H7 (cell line): ENCODE measurements around the gene RERG. TPM values are rescaled to one million over a fixed set of nuclear protein-coding genes. Genes with fewer than 3 reads are reported as not detected.

Experiments used
- DNase-seq: peaks from one replicate; pipeline ENCODE4 v3.0.0; 2012
- H3K27me3 ChIP-seq: 2 replicates; pipeline ENCODE4 v1.6.0; 2011; ENCODE audit warnings: mild to moderate bottlenecking, low read length; ENCODE audit not compliant: control insufficient read depth, insufficient read depth
- H3K36me3 ChIP-seq: replicated peaks from 2 replicates; pipeline ENCODE4 v1.5.1; 2011; ENCODE audit warnings: low read length; ENCODE audit not compliant: control insufficient read depth, insufficient read depth
- H3K4me3 ChIP-seq: 2 replicates; pipeline ENCODE4 v1.5.1; 2011; ENCODE audit warnings: low read depth, mild to moderate bottlenecking, control low read depth, low read length, moderate library complexity; ENCODE audit not compliant: insufficient read depth
- total RNA-seq: library from RNA; depleted of rRNA; stranded (reverse); fragments of >200 nt; shearing (Covaris generic); gene quantifications from 2 replicates; pipeline ENCODE4 v1.2.3, GENCODE V29; 2014

RERG gene
- total RNA-seq, 1 experiment from 2014 or later, result not detected

- no peak for DNase-seq
- no peak overlapping the region for H3K4me3 ChIP-seq
- H3K36me3 ChIP-seq, result no peaks in the 10 kb centered on the region
- H3K27me3 ChIP-seq, result no peaks in the 10 kb centered on the region
Observed at GRCh38 chr12:15184484-15184883, 36.7 kb downstream of the RERG start.

- Histone ChIP-seq H3K27me3 (no peaks in the 10 kb centered on the region; the same call in 1 of the 2 replicates), H3K36me3 (no peaks in the 10 kb centered on the region), H3K4me3 (no peak overlapping the region)
- no peak for DNase-seq
Observed at GRCh38 chr12:15183821-15184220, 37.4 kb downstream of the RERG start.

GRCh38 chr12:15181017-15181683 is 40.1 kb downstream of the RERG start:
- DNase-seq, result no peak
- Histone ChIP-seq H3K27me3 (no peaks in the 10 kb centered on the region; the same call in 1 of the 2 replicates), H3K4me3 (no peak overlapping the region), H3K36me3 (no peaks in the 10 kb centered on the region)

GRCh38 chr12:15180325-15180724 is 40.9 kb downstream of the RERG start:
- no peak overlapping the region for H3K4me3 ChIP-seq

DNA sequence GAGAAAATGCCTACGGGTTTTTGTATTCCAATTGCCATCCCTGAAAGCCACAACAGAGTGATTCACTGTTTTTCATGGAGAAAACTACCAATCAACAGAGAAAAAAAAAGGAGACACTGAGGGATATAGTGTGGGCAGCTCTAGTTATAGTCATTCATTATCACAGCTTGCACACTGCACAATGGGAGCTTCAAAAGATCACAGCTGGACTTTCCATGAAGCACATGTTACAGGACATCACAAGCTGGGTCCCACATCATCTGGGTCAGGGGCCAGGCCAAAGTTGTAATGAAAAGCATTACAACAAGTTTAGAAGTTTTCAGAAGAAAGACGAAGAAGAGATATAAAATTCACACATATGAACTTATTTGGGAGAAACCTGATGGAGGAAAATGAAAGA is 41.5 kb downstream of the RERG start:
- H3K36me3 ChIP-seq, result no peaks in the 10 kb centered on the region
- no peaks in the 10 kb centered on the region; the same call in 1 of the 2 replicates for H3K27me3 ChIP-seq
- H3K4me3 ChIP-seq, result no peak overlapping the region
- no peak for DNase-seq

More at GRCh38 chr12:15180325-15180724, 40.9 kb downstream of the RERG start:
- DNase-seq, result no peak
- no peaks in the 10 kb centered on the region; the same call in 1 of the 2 replicates for H3K27me3 ChIP-seq
- H3K36me3 ChIP-seq, result no peaks in the 10 kb centered on the region

DNA sequence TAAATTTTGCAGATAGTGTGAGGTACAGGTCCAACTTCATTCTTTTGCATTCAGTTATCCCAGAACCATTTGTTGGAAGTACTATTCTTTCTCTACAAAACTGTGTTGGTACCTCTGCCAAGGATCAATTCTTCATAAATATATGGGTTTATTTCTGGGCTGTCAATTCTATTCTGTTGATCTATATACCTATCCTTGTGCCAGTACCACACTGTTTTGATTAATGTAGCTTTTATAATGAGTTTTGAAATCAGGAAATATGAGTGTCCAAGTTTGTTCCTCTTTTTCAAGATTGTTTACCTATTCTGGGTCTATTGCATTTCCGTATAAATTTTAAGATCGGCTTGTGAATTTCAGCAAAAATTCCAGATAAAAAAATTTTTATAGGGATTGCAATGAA is 48.1 kb downstream of the RERG start:
- no peaks in the 10 kb centered on the region for H3K36me3 ChIP-seq
- no peak overlapping the region for H3K4me3 ChIP-seq
- H3K27me3 ChIP-seq, result no peaks in the 10 kb centered on the region
- no peak for DNase-seq

DNA sequence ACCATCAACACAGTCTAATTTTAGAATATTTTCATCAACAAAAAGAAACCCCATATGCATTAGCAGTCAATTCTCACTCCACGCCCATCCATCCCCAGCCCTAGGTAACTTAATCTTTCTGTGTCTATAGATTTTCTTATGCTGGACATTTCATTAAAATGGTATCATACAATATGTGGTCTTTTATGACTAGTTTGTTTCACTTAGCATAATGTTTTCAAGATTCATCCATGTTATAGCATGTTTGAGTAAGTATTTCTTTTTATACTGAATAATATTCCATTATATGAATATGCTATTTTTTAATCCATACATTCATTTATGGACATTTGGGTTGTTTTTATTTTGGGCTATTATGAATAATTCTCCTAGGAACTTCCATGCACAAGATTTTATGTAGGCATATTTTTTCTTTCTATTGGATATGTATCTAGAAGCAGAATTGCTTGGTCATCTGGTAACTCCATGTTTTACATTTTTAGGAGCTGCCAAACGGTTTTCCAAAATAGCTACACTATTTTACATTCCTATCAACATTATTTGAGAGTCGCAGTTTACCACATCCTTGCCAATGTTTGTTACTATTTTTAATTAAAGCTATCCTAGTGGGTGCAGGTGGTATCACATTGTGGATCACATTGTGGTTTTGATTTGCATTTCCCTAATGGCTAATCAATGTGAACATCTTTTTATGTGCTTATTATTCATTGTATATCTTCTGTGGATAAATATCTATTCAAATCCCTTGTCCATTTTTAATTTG is 49.0 kb downstream of the RERG start:
- Histone ChIP-seq H3K27me3 (no peaks in the 10 kb centered on the region), H3K36me3 (no peaks in the 10 kb centered on the region), H3K4me3 (no peak overlapping the region)
- DNase-seq, result no peak

GRCh38 chr12:15171012-15171655 is 50.1 kb downstream of the RERG start:
- Histone ChIP-seq H3K4me3 (no peak overlapping the region), H3K36me3 (no peaks in the 10 kb centered on the region), H3K27me3 (no peaks in the 10 kb centered on the region)
- no peak for DNase-seq

GRCh38 chr12:15168026-15168678 is 53.1 kb downstream of the RERG start:
- Histone ChIP-seq H3K4me3 (no peak overlapping the region), H3K36me3 (no peaks in the 10 kb centered on the region), H3K27me3 (no peaks in the 10 kb centered on the region; the same call in 1 of the 2 replicates)
- no peak for DNase-seq

DNA sequence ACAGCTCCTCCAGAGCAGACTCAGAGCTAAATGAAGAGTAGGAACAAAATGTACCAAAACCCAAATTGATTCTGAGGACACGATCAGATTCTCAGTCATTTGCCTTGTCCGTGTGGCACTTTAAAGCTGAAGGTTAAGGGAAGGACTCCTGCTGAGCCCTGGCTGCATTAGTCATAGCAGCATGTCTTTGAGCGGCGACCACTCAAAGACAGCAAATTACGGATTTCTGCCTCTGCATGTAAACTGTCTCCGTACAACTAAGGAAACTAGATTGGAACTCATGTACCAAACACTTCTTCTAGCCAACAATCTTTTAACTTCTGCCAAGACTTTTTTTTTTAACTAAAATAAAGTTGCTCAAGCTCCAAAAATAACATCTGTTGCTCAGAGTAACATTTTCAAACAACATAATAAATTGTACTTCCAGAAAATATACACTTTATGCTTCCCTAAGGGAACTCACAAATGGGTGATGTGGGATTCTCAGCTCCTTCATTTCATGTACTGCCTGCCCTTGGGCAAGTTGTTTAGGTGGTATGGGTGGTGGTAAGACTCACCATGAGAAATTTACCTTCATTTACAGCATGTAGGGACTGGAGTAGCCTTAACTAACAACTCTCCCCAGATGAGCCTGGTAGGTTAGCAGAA is 56.1 kb downstream of the RERG start:
- Histone ChIP-seq H3K27me3 (no peaks in the 10 kb centered on the region; the same call in 1 of the 2 replicates), H3K36me3 (no peaks in the 10 kb centered on the region)
- DNase-seq, result no peak

DNA sequence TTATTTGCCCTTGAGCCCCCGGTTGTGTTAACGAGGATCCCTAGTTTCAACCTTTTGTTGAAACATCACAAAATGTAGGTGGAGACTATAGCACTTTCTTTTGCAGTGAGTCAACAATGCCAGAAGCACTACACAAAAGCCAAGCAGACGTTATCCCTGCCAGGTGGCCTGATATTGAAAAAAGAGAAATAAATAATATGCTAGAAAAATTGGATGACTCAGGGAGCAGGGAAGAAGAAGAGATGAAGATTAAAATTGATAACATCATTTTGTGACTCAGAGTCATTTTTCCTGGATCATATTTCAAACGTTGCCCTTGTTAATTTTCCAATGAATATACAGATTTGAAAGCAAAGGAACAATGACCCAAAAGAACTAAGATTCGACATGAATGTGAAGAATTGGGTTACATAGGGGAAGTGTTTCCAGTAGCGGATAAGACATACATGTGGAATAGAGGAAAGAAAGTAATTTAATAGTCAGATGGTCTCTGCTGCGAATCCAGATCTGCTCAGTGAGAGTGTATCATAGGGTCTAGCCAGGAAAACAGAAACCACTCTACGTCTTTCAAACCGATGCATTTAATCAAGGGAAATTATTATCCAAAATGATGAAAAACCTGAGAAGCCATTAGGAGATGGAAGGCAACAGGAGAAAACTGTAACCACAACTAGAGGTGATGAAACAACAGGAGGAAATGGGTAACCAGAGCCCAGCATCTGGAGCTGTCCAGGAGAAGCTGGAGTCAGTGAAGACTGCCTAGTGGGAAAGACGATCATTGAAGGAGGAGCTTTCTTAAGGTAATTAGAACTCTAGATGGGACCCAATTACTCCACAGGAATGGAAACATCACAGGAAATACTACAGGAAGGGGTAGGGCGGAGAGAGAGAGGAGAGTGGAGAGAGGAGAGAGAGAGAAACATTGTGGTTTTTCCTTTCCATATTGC is 57.9 kb downstream of the RERG start:
- DNase-seq, result no peak

More for the DNA sequence above, 56.1 kb downstream of the RERG start:
- H3K4me3 ChIP-seq, result no peak overlapping the region

GRCh38 chr12:15158083-15158482 is 63.1 kb downstream of the RERG start:
- no peaks in the 10 kb centered on the region for H3K27me3 ChIP-seq
- DNase-seq, result no peak
- H3K36me3 ChIP-seq, result no peaks in the 10 kb centered on the region
- H3K4me3 ChIP-seq, result no peak overlapping the region

More for the DNA sequence above, 57.9 kb downstream of the RERG start:
- Histone ChIP-seq H3K36me3 (no peaks in the 10 kb centered on the region), H3K27me3 (no peaks in the 10 kb centered on the region; the same call in 1 of the 2 replicates), H3K4me3 (no peak overlapping the region)

DNA sequence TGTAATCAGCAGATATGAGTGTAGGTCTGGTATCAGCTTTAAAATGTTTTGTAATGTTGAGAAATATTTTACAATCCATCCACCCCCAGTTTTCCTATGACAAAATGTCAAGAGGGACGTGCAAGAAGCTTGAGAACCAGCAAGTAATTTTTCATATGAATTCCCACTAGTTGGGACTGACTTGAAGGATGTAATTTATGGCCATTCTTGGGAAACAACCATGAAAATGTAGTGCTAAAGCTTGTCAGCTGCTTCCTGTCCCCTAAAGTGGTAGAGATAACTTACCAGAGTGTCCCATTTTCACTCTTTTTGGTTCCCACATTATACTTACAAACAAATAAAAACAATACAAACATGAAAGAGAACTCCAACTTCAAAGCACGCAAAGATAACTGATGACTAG is 63.9 kb downstream of the RERG start:
- no peaks in the 10 kb centered on the region for H3K27me3 ChIP-seq
- H3K4me3 ChIP-seq, result no peak overlapping the region
- H3K36me3 ChIP-seq, result no peaks in the 10 kb centered on the region
- DNase-seq, result no peak
